Neural progenitor cell (in vitro differentiated cells): ENCODE data around the gene RIT1.

Experiments used
- CTCF ChIP-seq: fragments of 200-600 bp; sonication (generic); IDR thresholded peaks from 2 replicates; pipeline ENCODE4 v1.5.1; 2017; ENCODE audit warnings: antibody characterized with exemption, mild to moderate bottlenecking
- EZH2 ChIP-seq: fragments of 200-600 bp; sonication (generic); IDR thresholded peaks from 2 replicates; pipeline ENCODE4 v1.6.1; 2017; ENCODE audit warnings: antibody characterized with exemption, mild to moderate bottlenecking, moderate library complexity

- TF ChIP-seq CTCF (no peak), EZH2 (no peak)
Measured at GRCh38 chr1:155934097-155934935, 23.2 kb upstream of the RIT1 start, which contains the start of gene KHDC4.
